ENCODE results near the gene JAM2.
A peak's percentile ranks its signal among the peaks of the same experiment; 100 is the strongest.
"Not testable (repeated sequence)": the region's sequence is repeated elsewhere in the genome, so short reads cannot be mapped to it uniquely, and the experiment has no call there.

The JAM2 gene

GRCh38 chr21:25691976-25692375, 52.9 kb downstream of the JAM2 start:
- Histone ChIP-seq H3K4me3 (no peak overlapping the region), H3K36me3 (peaks cover 0 to 19% (median 0%) of the 10 kb centered on the region in 11 experiments; a peak in 7 of 22 replicates), H3K4me1 (no peaks in the 10 kb centered on the region), H4K20me1 (no peaks in the 10 kb centered on the region), H3K4me2 (no peak overlapping the region), H3K9me3 (replicated peaks in 1 of 11) (peaks cover 0 to 19% (median 10%) of the 10 kb centered on the region in 11 experiments; a peak in 11 of 22 replicates), H3K9ac (no peak overlapping the region), H3K27ac (no peak overlapping the region), H3K27me3 (no peaks in the 10 kb centered on the region)
- TF ChIP-seq Cebpa-rat (IDR thresholded peaks at IDR 0.05), result no peak

- H3K4me2 ChIP-seq, H3K27me3 ChIP-seq, H3K4me1 ChIP-seq, H3K4me3 ChIP-seq, H3K27ac ChIP-seq, H3K9ac ChIP-seq, H4K20me1 ChIP-seq: not testable (repeated sequence)
- Histone ChIP-seq H3K36me3 (peaks cover 0 to 30% (median 9%) of the 10 kb centered on the region in 11 experiments; a peak in 8 of 22 replicates), H3K9me3 (replicated peaks in 1 of 11) (peaks cover 3 to 20% (median 10%) of the 10 kb centered on the region in 11 experiments; a peak in 11 of 22 replicates)
Observed at GRCh38 chr21:25695461-25695860, 56.4 kb downstream of the JAM2 start.

GRCh38 chr21:25700741-25701140, 61.7 kb downstream of the JAM2 start:
- Histone ChIP-seq H3K4me3 (no peak overlapping the region), H4K20me1 (no peaks in the 10 kb centered on the region), H3K9me3 (replicated peaks in 1 of 11) (peaks cover 0 to 13% (median 9%) of the 10 kb centered on the region in 11 experiments; a peak in 8 of 22 replicates), H3K4me1 (peaks cover 0 to 8% (median 0%) of the 10 kb centered on the region in 10 experiments; a peak in 4 of 20 replicates), H3K4me2 (no peak overlapping the region; a peak in 1 of 22 replicates), H3K27me3 (no peaks in the 10 kb centered on the region), H3K9ac (no peak overlapping the region), H3K36me3 (peaks cover 0 to 17% (median 5%) of the 10 kb centered on the region in 11 experiments; a peak in 5 of 22 replicates), H3K27ac (no peak overlapping the region)
- no peak for TF ChIP-seq Cebpa-rat (IDR thresholded peaks at IDR 0.05)

- H3K4me2 ChIP-seq, result no peak overlapping the region
- H4K20me1 ChIP-seq, result no peaks in the 10 kb centered on the region
- H3K27me3 ChIP-seq, result no peaks in the 10 kb centered on the region
- H3K36me3 ChIP-seq, result peaks cover 0 to 18% (median 7%) of the 10 kb centered on the region in 11 experiments; a peak in 5 of 22 replicates
- H3K9ac ChIP-seq, result no peak overlapping the region
- H3K27ac ChIP-seq, result peak overlapping the region in 4 of 11 experiments; percentile 18 to 41 (median 31); a peak in 4 of 22 replicates
- TF ChIP-seq Cebpa-rat (IDR thresholded peaks at IDR 0.05), result no peak
- H3K4me3 ChIP-seq, result no peak overlapping the region
- H3K9me3 ChIP-seq (replicated peaks in 1 of 11), result peaks cover 0 to 6% (median 4%) of the 10 kb centered on the region in 11 experiments; a peak in 7 of 22 replicates
- H3K4me1 ChIP-seq, result peaks cover 0 to 8% (median 0%) of the 10 kb centered on the region in 10 experiments; a peak in 4 of 20 replicates
Observed at GRCh38 chr21:25701529-25701928, 62.5 kb downstream of the JAM2 start.

DNA sequence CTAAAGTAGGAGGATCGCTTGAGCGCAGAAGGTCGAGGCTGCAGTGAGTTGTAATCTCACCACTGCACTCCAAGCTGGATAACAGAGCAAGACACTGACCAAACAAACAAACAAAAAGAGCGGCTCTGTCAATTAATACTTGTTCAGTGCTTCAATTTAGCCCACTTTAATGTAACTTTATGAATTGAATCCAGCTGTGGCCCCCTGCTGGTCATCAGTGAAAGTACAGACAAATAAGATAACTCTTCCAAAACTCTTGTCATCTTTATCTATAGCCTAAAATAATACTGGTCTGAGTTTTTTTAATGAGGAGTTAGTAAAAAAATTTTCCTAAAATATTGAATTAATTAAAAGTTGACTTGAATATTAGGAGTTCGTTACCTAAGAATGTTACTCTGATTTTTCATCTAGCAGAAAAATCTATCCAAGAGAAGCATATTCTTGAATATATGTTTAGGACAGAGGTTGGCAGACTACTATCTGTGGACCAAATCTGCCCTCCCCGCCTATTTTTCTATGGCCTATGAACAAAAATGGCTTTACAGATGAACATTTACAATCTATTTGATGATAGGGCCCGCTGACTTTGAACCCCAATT, 69.5 kb downstream of the JAM2 start:
- H3K27me3 ChIP-seq, result no peaks in the 10 kb centered on the region
- H3K4me2 ChIP-seq, result no peak overlapping the region
- TF ChIP-seq Cebpa-rat (IDR thresholded peaks at IDR 0.05), result no peak
- peaks cover 0 to 12% (median 0%) of the 10 kb centered on the region in 11 experiments; a peak in 3 of 22 replicates for H3K36me3 ChIP-seq
- no peak overlapping the region for H3K9ac ChIP-seq
- no peak overlapping the region for H3K27ac ChIP-seq
- no peak overlapping the region for H3K4me3 ChIP-seq
- H3K9me3 ChIP-seq (replicated peaks in 1 of 11), result no peaks in the 10 kb centered on the region
- H4K20me1 ChIP-seq, result no peaks in the 10 kb centered on the region
- H3K4me1 ChIP-seq, result no peaks in the 10 kb centered on the region

DNA sequence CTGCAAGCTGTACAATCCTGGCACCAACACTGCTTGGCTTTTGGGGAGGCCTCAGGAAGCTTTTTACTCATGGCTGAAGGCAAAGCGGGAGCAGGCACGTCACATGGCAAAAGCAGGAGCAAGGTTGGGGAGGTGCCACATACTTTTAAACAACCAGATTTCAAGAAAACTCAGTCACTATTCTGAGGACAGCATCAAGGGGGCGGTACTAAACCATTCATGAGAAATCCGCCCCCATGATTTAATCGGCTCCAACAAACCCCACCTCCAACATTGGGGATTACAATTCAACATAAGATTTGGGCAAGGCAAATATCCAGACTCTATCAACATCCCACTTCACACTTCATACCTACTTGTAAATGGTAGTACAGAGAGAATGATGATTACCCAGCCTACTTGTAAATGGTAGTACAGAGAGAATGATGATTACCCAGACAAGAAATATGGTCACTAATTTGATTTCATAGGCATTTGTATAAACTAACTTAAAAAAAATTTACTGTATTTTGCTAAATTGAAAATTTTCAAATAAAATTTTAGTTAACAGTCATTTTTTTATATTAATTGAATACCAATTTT, 70.7 kb downstream of the JAM2 start:
- Histone ChIP-seq H3K27me3 (no peaks in the 10 kb centered on the region), H3K9me3 (replicated peaks in 1 of 11) (no peaks in the 10 kb centered on the region), H3K4me2 (no peak overlapping the region), H3K36me3 (peaks cover 0 to 21% (median 2%) of the 10 kb centered on the region in 11 experiments; a peak in 9 of 22 replicates), H3K27ac (no peak overlapping the region), H3K4me3 (no peak overlapping the region), H4K20me1 (no peaks in the 10 kb centered on the region), H3K4me1 (no peaks in the 10 kb centered on the region), H3K9ac (no peak overlapping the region)
- no peak for TF ChIP-seq Cebpa-rat (IDR thresholded peaks at IDR 0.05)

DNA sequence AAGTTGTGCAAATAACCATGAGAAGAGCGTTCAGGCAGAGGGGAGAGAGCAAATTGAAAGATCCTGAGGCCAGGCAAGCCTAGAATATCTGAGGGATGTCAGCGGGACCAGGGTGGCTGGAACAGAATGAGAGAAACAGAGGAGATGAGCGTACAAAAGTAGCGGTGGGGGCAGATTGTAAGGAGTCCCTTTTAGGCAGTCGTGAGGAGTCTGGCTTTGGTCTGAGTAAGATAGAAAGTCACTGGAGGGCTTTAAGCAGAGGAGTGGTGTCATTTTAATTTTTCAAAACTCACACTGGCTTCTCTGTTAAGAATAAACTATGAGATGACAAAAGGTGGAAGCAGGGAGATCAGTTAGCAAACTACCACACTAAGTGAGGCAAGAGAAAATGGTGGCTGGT, 71.5 kb downstream of the JAM2 start:
- Histone ChIP-seq H3K9me3 (replicated peaks in 1 of 11) (no peaks in the 10 kb centered on the region), H3K36me3 (peaks cover 4 to 29% (median 10%) of the 10 kb centered on the region in 11 experiments; a peak in 12 of 22 replicates), H3K4me1 (no peaks in the 10 kb centered on the region), H3K27ac (no peak overlapping the region), H3K9ac (no peak overlapping the region), H4K20me1 (no peaks in the 10 kb centered on the region), H3K4me2 (no peak overlapping the region), H3K27me3 (no peaks in the 10 kb centered on the region), H3K4me3 (no peak overlapping the region)
- no peak for TF ChIP-seq Cebpa-rat (IDR thresholded peaks at IDR 0.05)

DNA sequence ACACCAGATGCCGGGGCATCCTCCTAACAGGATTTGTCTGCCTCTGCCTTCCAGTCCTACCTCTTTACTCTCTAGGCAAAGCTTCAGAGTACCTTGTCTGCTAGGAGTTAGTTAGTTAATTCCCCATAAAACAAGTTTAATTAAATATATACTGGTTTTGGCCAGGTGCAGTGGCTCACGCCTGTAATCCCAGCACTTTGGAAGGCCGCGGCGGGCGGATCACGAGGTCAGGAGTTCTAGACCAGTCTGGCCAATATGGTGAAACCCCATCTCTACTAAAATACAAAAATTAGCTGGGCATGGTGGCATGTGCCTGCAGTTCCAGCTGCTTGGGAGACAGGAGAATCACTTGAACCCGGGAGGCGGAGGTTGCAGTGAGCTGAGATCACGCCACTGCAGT, 75.0 kb downstream of the JAM2 start:
- not testable (repeated sequence) for H3K4me2 ChIP-seq; H3K27me3 ChIP-seq; H3K9me3 ChIP-seq (replicated peaks in 1 of 11); H3K27ac ChIP-seq; H3K4me3 ChIP-seq; H3K9ac ChIP-seq; H3K4me1 ChIP-seq; H4K20me1 ChIP-seq
- H3K36me3 ChIP-seq, result peaks cover 11 to 43% (median 23%) of the 10 kb centered on the region in 11 experiments; a peak in 16 of 22 replicates

GRCh38 chr21:25717491-25718147, 78.6 kb downstream of the JAM2 start:
- no peaks in the 10 kb centered on the region for H3K27me3 ChIP-seq
- H3K9me3 ChIP-seq (replicated peaks in 1 of 11), result no peaks in the 10 kb centered on the region
- peaks cover 0 to 8% (median 0%) of the 10 kb centered on the region in 11 experiments; a peak in 4 of 22 replicates for H4K20me1 ChIP-seq
- no peak overlapping the region for H3K9ac ChIP-seq
- TF ChIP-seq Cebpa-rat (IDR thresholded peaks at IDR 0.05), result no peak
- peaks cover 5 to 16% (median 7%) of the 10 kb centered on the region in 10 experiments; a peak in 16 of 20 replicates for H3K4me1 ChIP-seq
- no peak overlapping the region for H3K4me3 ChIP-seq
- H3K27ac ChIP-seq, result no peak overlapping the region
- H3K4me2 ChIP-seq, result no peak overlapping the region
- H3K36me3 ChIP-seq, result peaks cover 28 to 66% (median 46%) of the 10 kb centered on the region in 11 experiments
